Measurements from ENCODE around the gene KIR3DL3. TPM values are rescaled to one million over a fixed set of nuclear protein-coding genes. Genes with fewer than 3 reads are reported as not detected.
A peak's percentile ranks its signal among the peaks of the same experiment; 100 is the strongest.
"Not testable (repeated sequence)": the region's sequence is repeated elsewhere in the genome, so short reads cannot be mapped to it uniquely, and the experiment has no call there.

KIR3DL3 gene
- total RNA-seq (not detected), polyA plus RNA-seq (not detected)
- long read RNA-seq, donor 1 = 0 reads
- long read RNA-seq, donor 2 = 0 reads
- long read RNA-seq, donor 3 = 0 reads

DNA sequence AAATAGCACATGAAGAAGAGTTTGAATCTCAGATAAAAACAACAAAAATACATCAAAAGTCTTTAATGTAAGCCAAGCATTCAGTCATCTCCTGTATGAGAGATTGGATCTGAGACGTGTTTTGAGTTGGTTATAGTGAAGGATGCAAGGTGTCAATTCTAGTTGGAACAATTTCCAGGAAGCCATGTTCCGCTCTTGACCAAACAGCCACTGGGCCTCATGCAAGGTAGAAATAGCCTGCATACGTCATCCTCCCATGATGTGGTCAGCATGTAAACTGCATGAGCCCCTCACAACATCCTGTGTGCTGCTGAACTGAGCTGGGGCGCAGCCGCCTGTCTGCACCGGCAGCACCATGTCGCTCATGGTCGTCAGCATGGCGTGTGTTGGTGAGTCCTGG, at the start of gene KIR3DL3:
KIR3DL3 (plus strand) TSS at position 301 of the 400 bp plus-strand sequence; CDS start at position 356, 55 bp downstream.
- Histone ChIP-seq H3K36me3 (no peaks in the 10 kb centered on the region), H3K4me1 (ENCODE audit: insufficient read depth) (no peaks in the 10 kb centered on the region), H3K27me3 (no peaks in the 10 kb centered on the region), H3K4me3 (no peak within 1 kb of the TSS), H3K9me3 (no peaks in the 10 kb centered on the region), H3K27ac (no peak within 1 kb of the TSS)
- 77 to 95% (median 88%) methylated on average over 9 of the region's 9 CpGs for WGBS, 3 donors
- no peak for DNase-seq
- intact Hi-C loops (cut with DNase I) = no loop called here
- TF ChIP-seq EP300 (IDR thresholded peaks at IDR 0.05) (no peak), POLR2A (IDR thresholded peaks at IDR 0.05) (no peak), CTCF (IDR thresholded peaks at IDR 0.05) (no peak)

GRCh38 chr19:54676210-54676834, 47.9 kb upstream of the KIR3DL3 start:
- H3K4me1 ChIP-seq (ENCODE audit: insufficient read depth); H3K36me3 ChIP-seq; H3K27me3 ChIP-seq; intact Hi-C loops (cut with DNase I); H3K4me3 ChIP-seq; H3K9me3 ChIP-seq; H3K27ac ChIP-seq; DNase-seq: not testable (repeated sequence)
- peak in 2 of 3 donors; percentile 14 to 26 for TF ChIP-seq CTCF (IDR thresholded peaks at IDR 0.05)
- WGBS, 3 donors = 23 to 30% (median 26%) methylated on average over 10 of the region's 10 CpGs

DNA sequence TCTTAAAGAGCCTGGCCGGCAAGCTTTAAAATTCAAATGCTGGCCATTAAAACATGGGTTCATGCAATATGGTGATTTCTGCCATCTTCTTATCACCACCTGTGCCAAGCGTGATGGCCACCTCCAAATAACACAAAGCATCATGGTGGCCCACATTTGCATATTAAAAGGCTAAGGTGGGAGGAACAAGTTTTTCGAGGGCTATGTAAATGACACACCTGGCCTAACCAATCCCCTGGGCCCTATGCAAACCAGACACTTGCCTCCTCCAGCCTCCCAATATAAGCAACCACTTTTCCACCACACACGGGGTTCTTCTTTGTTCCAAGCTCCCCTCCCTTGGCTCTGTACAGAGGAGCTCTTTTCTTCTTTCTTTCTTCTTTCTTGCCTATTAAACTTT, 47.0 kb upstream of the KIR3DL3 start:
- DNase-seq = no peak
- Histone ChIP-seq H3K4me1 (ENCODE audit: insufficient read depth) (no peaks in the 10 kb centered on the region), H3K27me3 (no peaks in the 10 kb centered on the region), H3K36me3 (no peaks in the 10 kb centered on the region), H3K9me3 (no peaks in the 10 kb centered on the region), H3K4me3 (no peak overlapping the region), H3K27ac (no peak overlapping the region)
- TF ChIP-seq EP300 (IDR thresholded peaks at IDR 0.05) = no peak
- no peak for TF ChIP-seq CTCF (IDR thresholded peaks at IDR 0.05)
- TF ChIP-seq POLR2A (IDR thresholded peaks at IDR 0.05) = no peak
- intact Hi-C loops (cut with DNase I) = no loop called here
- WGBS, 3 donors = 45 to 63% (median 57%) methylated on average over 4 of the region's 4 CpGs

- intact Hi-C loops (cut with DNase I); H3K27me3 ChIP-seq; H3K27ac ChIP-seq; H3K4me1 ChIP-seq (ENCODE audit: insufficient read depth); H3K9me3 ChIP-seq; DNase-seq; H3K4me3 ChIP-seq; H3K36me3 ChIP-seq: not testable (repeated sequence)
- 72 to 75% (median 74%) methylated on average over 12 of the region's 12 CpGs for WGBS, 3 donors
These were observed 42.6 kb upstream of the KIR3DL3 start for GRCh38 chr19:54681596-54681995.

DNA sequence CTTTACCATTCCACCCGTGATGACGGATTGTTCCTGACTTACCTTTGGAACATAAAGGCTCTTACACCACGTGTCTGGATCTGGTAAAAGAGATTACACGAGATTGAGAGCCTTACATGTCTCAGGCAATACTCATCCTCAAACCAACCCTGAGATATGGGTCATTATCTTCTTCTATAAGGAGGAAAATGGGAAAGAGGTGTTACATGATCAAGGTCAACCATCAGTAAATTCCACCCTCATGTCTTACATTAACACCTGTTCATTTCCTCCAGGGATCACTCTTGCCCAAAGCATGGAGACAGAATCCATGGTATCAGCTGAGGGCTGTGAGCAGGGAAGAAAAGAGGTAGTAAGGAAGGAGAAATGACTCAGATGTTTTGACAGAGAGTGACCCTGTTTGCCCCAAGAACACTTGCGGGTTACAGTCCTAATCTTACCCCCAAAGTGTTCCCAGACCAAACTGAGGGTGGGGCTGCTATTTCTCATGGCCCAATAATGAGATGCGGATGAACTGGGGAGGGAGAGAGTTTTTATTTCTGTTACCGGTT, 41.9 kb upstream of the KIR3DL3 start:
- Histone ChIP-seq H3K27ac (no peak overlapping the region), H3K36me3 (no peaks in the 10 kb centered on the region), H3K27me3 (no peaks in the 10 kb centered on the region), H3K9me3 (no peaks in the 10 kb centered on the region), H3K4me3 (no peak overlapping the region), H3K4me1 (ENCODE audit: insufficient read depth) (no peaks in the 10 kb centered on the region)
- intact Hi-C loops (cut with DNase I) = no loop called here
- 51 to 57% (median 55%) methylated on average over 7 of the region's 7 CpGs for WGBS, 3 donors
- no peak for DNase-seq
- no peak for TF ChIP-seq CTCF (IDR thresholded peaks at IDR 0.05)
- no peak for TF ChIP-seq EP300 (IDR thresholded peaks at IDR 0.05)
- TF ChIP-seq POLR2A (IDR thresholded peaks at IDR 0.05) = no peak
